GM13976 (cell line): Measurements from ENCODE around the gene SENP1.

Experiments
- DNase-seq: peaks from one replicate; pipeline ENCODE4 v3.0.0; 2012; ENCODE audit warnings: low spot score
- in situ Hi-C: fragments of 300-500 bp; cut with MboI; formaldehyde crosslinking; loops from one replicate; pipeline ENCODE4 v1.12.0; 2022; ENCODE audit warnings: low sequenced_read_pairs, mixed read lengths, inconsistent platforms; ENCODE audit not compliant: unreplicated experiment
- TF ChIP-seq, protein P1 (sequence below): IDR thresholded peaks from 2 replicates; pipeline ENCODE4 v1.5.1; 2012; ENCODE audit warnings: borderline replicate concordance, mild to moderate bottlenecking; ENCODE audit not compliant: insufficient read depth; ENCODE audit errors: extremely low read depth, missing control alignments, control extremely low read depth

The SENP1 gene

DNA sequence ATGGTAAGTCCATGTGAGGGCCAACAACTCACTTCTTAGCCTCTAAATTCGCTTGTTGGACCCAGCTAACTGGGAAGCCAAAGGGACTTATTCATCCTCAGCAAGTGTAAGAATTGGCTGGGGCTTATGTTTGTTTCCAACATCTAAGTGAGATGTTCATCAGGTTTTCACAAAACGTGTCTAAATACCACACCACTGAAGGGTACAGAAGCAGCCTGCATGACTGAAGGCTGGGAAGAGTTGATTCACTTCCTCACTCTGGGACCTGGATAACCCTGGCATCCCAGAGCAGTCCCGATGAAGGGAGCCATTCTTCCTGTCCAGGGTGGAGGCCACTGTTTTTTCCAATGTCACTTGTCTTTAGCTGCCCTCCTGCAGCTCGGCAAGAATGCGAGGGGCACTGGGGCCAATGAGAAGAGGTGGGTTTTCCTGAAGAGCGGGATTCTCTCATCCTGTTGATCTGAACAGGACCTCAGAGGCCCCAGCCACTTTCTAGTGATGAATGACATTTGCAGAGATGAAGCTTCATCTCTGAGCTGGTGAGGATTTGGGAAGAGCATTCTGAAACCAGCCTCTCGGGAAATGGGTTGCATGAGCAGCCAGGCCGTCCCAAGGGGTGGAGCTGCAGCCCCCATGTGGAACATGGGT lies 89.4 kb downstream of the SENP1 start:
- in situ Hi-C loops = no loop called here
- DNase-seq = no peak
- TF ChIP-seq, protein P1, sequence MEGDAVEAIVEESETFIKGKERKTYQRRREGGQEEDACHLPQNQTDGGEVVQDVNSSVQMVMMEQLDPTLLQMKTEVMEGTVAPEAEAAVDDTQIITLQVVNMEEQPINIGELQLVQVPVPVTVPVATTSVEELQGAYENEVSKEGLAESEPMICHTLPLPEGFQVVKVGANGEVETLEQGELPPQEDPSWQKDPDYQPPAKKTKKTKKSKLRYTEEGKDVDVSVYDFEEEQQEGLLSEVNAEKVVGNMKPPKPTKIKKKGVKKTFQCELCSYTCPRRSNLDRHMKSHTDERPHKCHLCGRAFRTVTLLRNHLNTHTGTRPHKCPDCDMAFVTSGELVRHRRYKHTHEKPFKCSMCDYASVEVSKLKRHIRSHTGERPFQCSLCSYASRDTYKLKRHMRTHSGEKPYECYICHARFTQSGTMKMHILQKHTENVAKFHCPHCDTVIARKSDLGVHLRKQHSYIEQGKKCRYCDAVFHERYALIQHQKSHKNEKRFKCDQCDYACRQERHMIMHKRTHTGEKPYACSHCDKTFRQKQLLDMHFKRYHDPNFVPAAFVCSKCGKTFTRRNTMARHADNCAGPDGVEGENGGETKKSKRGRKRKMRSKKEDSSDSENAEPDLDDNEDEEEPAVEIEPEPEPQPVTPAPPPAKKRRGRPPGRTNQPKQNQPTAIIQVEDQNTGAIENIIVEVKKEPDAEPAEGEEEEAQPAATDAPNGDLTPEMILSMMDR = no peak

GRCh38 chr12:48015954-48016353 lies 89.9 kb downstream of the SENP1 start:
- TF ChIP-seq, protein P1 = no peak
- in situ Hi-C loops = no loop called here
- no peak for DNase-seq

GRCh38 chr12:48015129-48015528 lies 90.8 kb downstream of the SENP1 start:
- TF ChIP-seq, protein P1 = no peak
- DNase-seq = no peak
- in situ Hi-C loops = no loop called here

DNA sequence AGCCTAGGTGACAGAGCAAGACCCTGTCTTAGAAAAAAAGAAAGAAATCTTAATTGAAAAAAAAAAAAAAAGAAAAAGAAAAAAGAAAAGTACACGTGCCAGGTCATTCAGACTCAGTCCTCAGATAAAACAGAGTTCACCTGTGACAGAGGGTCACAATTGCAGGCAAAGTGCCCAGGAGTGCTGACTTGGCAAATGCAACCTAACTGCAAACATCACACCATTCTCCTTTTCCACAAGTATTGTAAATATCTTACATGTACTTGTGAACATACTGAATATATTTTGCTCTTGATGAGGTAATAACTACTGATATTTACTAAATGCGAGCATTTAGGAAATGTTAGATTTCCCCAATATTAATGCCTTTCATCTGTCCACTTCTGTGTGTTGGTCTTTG lies 92.6 kb downstream of the SENP1 start:
- in situ Hi-C loops = no loop called here
- DNase-seq = no peak
- TF ChIP-seq, protein P1 = no peak

DNA sequence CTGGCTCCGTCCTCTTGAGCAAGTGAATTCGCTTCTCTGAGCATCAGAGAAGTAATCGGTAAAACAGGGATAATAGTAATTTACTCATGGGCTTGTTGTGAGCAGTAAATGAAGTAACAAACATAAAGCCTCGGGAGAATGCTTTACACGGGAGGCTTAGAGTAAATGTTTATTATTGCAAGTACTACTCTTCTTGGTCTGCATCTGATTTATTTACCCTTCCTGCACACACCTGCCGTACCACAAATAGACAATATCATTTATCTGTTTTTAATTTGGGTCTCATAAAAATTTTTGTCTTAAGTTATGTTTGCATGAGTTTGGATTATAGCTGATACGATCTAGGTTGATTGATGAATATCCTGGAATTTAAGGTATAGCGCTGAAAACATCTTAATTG lies 93.8 kb downstream of the SENP1 start:
- in situ Hi-C loops = no loop called here
- no peak for DNase-seq
- TF ChIP-seq, protein P1 = no peak

GRCh38 chr12:48010366-48010970 lies 95.4 kb downstream of the SENP1 start:
- in situ Hi-C loops = no loop called here

More at GRCh38 chr12:48010366-48010970, 95.4 kb downstream of the SENP1 start:
- TF ChIP-seq, protein P1 = no peak
- no peak for DNase-seq
